Measurements from ENCODE around the gene ADGRG6. TPM values are rescaled to one million over a fixed set of nuclear protein-coding genes. Genes with fewer than 3 reads are reported as not detected.

ADGRG6 gene
- total and polyA plus RNA-seq, 10 donors: 0.24 to 29.0 (median 15.4) TPM

DNA sequence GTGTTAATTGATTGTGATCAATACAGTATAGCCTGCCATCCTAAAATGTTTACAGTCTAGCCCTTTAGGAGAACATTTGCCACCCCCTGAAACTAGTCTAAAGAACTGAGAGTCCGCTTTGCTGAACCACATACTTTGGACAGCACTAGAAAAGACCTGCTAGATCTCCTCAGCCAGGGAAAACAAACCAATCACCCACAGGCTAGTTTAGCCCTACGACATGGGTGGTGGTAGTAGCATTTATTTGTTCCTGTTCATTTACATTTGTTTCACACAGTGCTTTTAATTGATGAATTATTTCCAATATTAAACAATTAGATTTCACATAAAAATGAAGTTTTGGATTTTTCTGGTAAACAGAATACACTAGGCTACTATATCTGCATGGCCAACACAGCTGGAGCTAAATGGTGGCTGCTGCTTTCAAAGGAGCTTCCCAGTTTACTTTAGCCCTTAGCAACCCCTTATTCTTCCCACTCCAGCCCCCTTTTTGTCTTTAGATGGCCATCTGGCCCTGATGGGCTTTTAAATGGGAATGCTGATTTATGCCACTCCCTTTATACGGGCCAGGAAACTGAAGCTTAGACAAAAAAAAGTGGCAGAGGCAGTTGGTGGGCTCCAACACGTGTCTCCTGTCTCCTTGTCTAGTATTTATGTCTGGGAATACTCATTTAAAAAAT lies 72.4 kb downstream of the ADGRG6 start:
- H3K27me3 ChIP-seq (replicated peaks in 1 of 7): no peaks in the 10 kb centered on the region
- 65 to 83% (median 74%) methylated on average over 4 of the region's 4 CpGs for WGBS, 5 donors
- H3K4me1 ChIP-seq: peaks cover 0 to 28% (median 3%) of the 10 kb centered on the region in 6 donors
- no peak for TF ChIP-seq POLR2AphosphoS5 (IDR thresholded peaks at IDR 0.05)
- TF ChIP-seq, protein P1, sequence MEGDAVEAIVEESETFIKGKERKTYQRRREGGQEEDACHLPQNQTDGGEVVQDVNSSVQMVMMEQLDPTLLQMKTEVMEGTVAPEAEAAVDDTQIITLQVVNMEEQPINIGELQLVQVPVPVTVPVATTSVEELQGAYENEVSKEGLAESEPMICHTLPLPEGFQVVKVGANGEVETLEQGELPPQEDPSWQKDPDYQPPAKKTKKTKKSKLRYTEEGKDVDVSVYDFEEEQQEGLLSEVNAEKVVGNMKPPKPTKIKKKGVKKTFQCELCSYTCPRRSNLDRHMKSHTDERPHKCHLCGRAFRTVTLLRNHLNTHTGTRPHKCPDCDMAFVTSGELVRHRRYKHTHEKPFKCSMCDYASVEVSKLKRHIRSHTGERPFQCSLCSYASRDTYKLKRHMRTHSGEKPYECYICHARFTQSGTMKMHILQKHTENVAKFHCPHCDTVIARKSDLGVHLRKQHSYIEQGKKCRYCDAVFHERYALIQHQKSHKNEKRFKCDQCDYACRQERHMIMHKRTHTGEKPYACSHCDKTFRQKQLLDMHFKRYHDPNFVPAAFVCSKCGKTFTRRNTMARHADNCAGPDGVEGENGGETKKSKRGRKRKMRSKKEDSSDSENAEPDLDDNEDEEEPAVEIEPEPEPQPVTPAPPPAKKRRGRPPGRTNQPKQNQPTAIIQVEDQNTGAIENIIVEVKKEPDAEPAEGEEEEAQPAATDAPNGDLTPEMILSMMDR (IDR thresholded peaks at IDR 0.05 in 8 of 11, conservative IDR thresholded peaks at IDR 0.05 in 3 of 11): no peak
- TF ChIP-seq POLR2A (IDR thresholded peaks at IDR 0.05): no peak
- intact Hi-C loops (cut with DNase I; ENCODE audit: low total_unique reads): no loop called here
- no peak overlapping the region for H3K4me3 ChIP-seq
- no peaks in the 10 kb centered on the region for H3K36me3 ChIP-seq
- DNase-seq: no peak
- H3K27ac ChIP-seq: no peak overlapping the region
- no peaks in the 10 kb centered on the region for H3K9me3 ChIP-seq

DNA sequence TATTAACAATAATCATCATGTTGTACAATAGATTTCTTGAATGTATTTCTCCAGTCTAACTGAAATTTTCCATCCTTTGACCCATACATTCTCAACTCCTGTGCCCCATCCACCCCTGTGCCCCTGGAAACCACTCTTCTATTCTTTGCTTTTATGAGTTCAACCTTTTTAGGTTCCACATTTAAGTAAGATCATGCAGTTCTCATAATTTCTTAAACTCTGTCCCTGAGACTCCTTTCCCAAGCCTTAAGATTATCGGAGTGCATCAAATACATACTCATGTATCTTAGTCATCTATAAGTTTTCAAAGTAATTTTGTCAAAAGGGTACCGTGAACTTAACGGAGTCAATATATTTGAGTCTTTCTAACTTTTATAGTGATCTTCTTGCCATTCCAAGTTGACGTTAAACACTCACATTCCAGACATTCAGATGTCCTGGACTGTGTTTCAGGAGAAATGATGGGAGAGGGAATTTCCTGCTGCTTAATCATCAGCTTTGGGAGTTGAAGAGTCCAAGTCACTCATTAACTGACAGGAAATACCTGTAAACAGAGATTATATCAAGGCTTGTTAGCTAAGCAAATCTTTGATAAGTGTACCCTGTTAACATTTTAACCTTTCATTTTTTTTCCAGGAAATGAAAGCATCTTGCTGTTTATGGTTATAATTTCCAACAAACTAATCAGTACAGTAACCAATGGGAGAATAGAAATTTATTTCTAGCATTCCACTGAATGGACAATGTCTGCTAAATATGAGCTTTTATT lies 73.3 kb downstream of the ADGRG6 start:
- H3K4me3 ChIP-seq: no peak overlapping the region
- TF ChIP-seq POLR2AphosphoS5 (IDR thresholded peaks at IDR 0.05): no peak
- TF ChIP-seq, protein P1 (IDR thresholded peaks at IDR 0.05 in 8 of 11, conservative IDR thresholded peaks at IDR 0.05 in 3 of 11): no peak
- no peak for TF ChIP-seq POLR2A (IDR thresholded peaks at IDR 0.05)
- no peak overlapping the region for H3K27ac ChIP-seq
- H3K9me3 ChIP-seq: no peaks in the 10 kb centered on the region
- 56 to 86% (median 66%) methylated on average over 4 of the region's 4 CpGs for WGBS, 5 donors
- DNase-seq: no peak
- peaks cover 0 to 28% (median 3%) of the 10 kb centered on the region in 6 donors for H3K4me1 ChIP-seq
- H3K36me3 ChIP-seq: no peaks in the 10 kb centered on the region
- H3K27me3 ChIP-seq (replicated peaks in 1 of 7): no peaks in the 10 kb centered on the region
- intact Hi-C loops (cut with DNase I; ENCODE audit: low total_unique reads): no loop called here

DNA sequence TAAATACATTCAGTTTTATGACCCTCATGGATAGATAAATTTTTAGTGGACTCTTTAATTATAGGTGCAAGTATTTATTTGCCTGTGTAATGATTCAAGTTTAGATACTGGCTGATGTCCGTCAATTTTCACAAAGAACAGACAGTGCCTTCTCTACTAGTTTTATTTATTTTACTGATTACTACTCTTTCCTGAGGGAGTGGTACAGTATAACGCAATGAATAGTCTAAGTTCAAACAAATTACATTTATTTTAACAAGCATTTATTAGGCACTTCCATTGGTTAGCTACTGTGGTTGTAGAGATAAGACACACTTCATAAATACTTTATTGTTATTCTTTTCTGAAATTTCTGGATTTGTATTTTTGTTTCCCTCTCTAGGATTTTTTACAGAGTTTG lies 74.3 kb downstream of the ADGRG6 start:
- H3K36me3 ChIP-seq: no peaks in the 10 kb centered on the region
- no peak for TF ChIP-seq POLR2A (IDR thresholded peaks at IDR 0.05)
- TF ChIP-seq, protein P1 (IDR thresholded peaks at IDR 0.05 in 8 of 11, conservative IDR thresholded peaks at IDR 0.05 in 3 of 11): no peak
- no peak for TF ChIP-seq POLR2AphosphoS5 (IDR thresholded peaks at IDR 0.05)
- DNase-seq: no peak
- H3K27ac ChIP-seq: no peak overlapping the region
- no peaks in the 10 kb centered on the region for H3K27me3 ChIP-seq (replicated peaks in 1 of 7)
- no peak overlapping the region for H3K4me3 ChIP-seq
- no peaks in the 10 kb centered on the region for H3K9me3 ChIP-seq
- H3K4me1 ChIP-seq: peaks cover 0 to 28% (median 3%) of the 10 kb centered on the region in 6 donors
- intact Hi-C loops (cut with DNase I; ENCODE audit: low total_unique reads): no loop called here
- WGBS, 5 donors: 87 to 94% (median 90%) methylated on average over 2 of the region's 2 CpGs
